Suprapubic skin (tissue), 4 donors: Measurements from ENCODE around the gene HSD11B1L.

ENCODE experiments used
- EP300 ChIP-seq: sonication (generic); formaldehyde crosslinking; IDR thresholded peaks from one replicate; pipeline ENCODE4 v1.6.1; 2017; ENCODE audit warnings: antibody characterized with exemption
- POLR2A ChIP-seq, 2 donors: fragments of 450-650 bp; IDR thresholded peaks; one replicate each; pipeline ENCODE4 v1.6.1; 2017; ENCODE audit warnings: antibody characterized with exemption in 2 of 2, mild to moderate bottlenecking in 2 of 2, moderate library complexity in 2 of 2
- POLR2AphosphoS5 ChIP-seq, 3 donors: sonication (generic); formaldehyde crosslinking; IDR thresholded peaks; one replicate each; pipeline ENCODE4 v1.6.1; 2017; ENCODE audit warnings: antibody characterized with exemption in 3 of 3
- TF ChIP-seq, protein P1 (sequence below), 2 donors: fragments of 200-600 bp in 1 of 2; fragments of 450-650 bp in 1 of 2; sonication (generic) in 1 of 2; IDR thresholded peaks; one replicate each; pipeline ENCODE4 v1.5.1; 2016 to 2019; ENCODE audit warnings: antibody characterized with exemption in 2 of 2, mild to moderate bottlenecking in 1 of 2, moderate library complexity in 1 of 2

DNA sequence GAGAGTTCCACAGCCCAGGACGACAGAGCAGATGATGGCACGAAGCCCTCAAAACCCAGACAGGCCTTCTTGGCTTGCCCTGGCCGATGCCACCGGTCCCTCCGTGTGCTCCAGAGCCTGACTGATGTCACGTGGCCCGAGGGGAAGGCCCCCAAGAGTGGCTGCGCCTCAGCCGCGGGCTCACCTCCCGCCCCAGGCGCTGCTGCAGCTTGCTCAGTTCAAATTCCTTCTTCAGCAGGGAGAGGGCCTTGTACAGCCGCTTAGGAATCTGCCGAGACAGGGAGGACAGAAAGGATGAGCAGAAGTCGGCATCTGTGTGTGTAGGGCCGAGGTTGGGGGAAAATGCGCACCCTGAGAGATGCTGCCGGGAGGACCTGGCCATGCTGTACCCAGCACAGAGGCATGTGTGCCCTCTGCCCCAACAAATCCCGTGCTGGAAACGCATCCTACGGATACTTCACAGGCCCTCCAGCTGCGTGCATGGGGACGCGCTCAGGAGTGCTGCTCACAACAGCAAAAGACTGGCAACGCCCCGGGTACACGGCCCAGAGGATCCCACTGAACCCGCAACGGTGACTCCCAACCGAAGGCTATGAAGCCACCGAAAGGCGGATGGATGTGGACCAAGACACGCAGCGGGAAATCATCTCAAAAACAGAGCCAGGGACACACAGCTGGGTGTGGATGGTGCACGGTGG lies 26.2 kb downstream of the HSD11B1L start:
- TF ChIP-seq POLR2A (IDR thresholded peaks at IDR 0.05) (no peak), POLR2AphosphoS5 (IDR thresholded peaks at IDR 0.05) (no peak), EP300 (no peak)
- TF ChIP-seq, protein P1, sequence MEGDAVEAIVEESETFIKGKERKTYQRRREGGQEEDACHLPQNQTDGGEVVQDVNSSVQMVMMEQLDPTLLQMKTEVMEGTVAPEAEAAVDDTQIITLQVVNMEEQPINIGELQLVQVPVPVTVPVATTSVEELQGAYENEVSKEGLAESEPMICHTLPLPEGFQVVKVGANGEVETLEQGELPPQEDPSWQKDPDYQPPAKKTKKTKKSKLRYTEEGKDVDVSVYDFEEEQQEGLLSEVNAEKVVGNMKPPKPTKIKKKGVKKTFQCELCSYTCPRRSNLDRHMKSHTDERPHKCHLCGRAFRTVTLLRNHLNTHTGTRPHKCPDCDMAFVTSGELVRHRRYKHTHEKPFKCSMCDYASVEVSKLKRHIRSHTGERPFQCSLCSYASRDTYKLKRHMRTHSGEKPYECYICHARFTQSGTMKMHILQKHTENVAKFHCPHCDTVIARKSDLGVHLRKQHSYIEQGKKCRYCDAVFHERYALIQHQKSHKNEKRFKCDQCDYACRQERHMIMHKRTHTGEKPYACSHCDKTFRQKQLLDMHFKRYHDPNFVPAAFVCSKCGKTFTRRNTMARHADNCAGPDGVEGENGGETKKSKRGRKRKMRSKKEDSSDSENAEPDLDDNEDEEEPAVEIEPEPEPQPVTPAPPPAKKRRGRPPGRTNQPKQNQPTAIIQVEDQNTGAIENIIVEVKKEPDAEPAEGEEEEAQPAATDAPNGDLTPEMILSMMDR (IDR thresholded peaks at IDR 0.05): no peak
